Spleen (tissue), 11 donors: ENCODE results near the gene MGMT. TPM values are rescaled to one million over a fixed set of nuclear protein-coding genes. Genes with fewer than 3 reads are reported as not detected.
A peak's percentile ranks its signal among the peaks of the same experiment; 100 is the strongest.

Source experiments
- DNase-seq: peaks from one replicate; pipeline ENCODE4 v3.0.0-alpha.2; 2020
- H3K27ac ChIP-seq, 8 donors: fragments of 200-600 bp; sonication (generic) in 7 of 8; 1 replicate in 4 of 8; 2 replicates in 4 of 8; pipeline versions ENCODE4 v1.5.0 to v1.8.0; 2016 to 2021; ENCODE audit warnings: inconsistent platforms in 4 of 8, mild to moderate bottlenecking in 4 of 8, moderate library complexity in 1 of 8
- H3K27me3 ChIP-seq, 7 donors: fragments of 200-600 bp; sonication (generic) in 6 of 7; replicated peaks in 1 of 7; 1 replicate in 4 of 7; 2 replicates in 3 of 7; pipeline versions ENCODE4 v1.5.0 to v1.8.0; 2016 to 2021; ENCODE audit warnings: inconsistent platforms in 3 of 7, mild to moderate bottlenecking in 1 of 7
- H3K36me3 ChIP-seq, 6 donors: fragments of 200-600 bp; sonication (generic) in 5 of 6; 1 replicate in 4 of 6; 2 replicates in 2 of 6; pipeline versions ENCODE4 v1.5.0 to v1.8.0; 2016 to 2021; ENCODE audit warnings: inconsistent platforms in 2 of 6
- H3K4me1 ChIP-seq, 6 donors: fragments of 200-600 bp; sonication (generic) in 5 of 6; 1 replicate in 3 of 6; 2 replicates in 3 of 6; pipeline versions ENCODE4 v1.5.0 to v1.8.0; 2016 to 2021; ENCODE audit warnings: inconsistent platforms in 3 of 6
- H3K4me3 ChIP-seq, 8 donors: fragments of 200-600 bp; sonication (generic) in 7 of 8; 1 replicate in 4 of 8; 2 replicates in 4 of 8; pipeline versions ENCODE4 v1.5.0 to v1.8.0; 2016 to 2021; ENCODE audit warnings: inconsistent platforms in 4 of 8, mild to moderate bottlenecking in 4 of 8, moderate library complexity in 2 of 8
- H3K9me3 ChIP-seq, 8 donors: fragments of 200-600 bp; sonication (generic) in 7 of 8; 1 replicate in 4 of 8; 2 replicates in 4 of 8; pipeline versions ENCODE4 v1.5.0 to v1.8.0; 2016 to 2021; ENCODE audit warnings: inconsistent platforms in 4 of 8
- POLR2A ChIP-seq, 3 donors: fragments of 450-650 bp; IDR thresholded peaks; one replicate each; pipeline ENCODE4 v1.5.1; 2017; ENCODE audit warnings: antibody characterized with exemption in 3 of 3, mild to moderate bottlenecking in 1 of 3
- POLR2AphosphoS5 ChIP-seq, 3 donors: sonication (generic); formaldehyde crosslinking; IDR thresholded peaks; one replicate each; pipeline ENCODE4 v1.5.1; 2017; ENCODE audit warnings: antibody characterized with exemption in 3 of 3
- WGBS, 5 donors: extraction: QIAGEN DNeasy Blood & Tissue Kit in 3 of 5; methylation state at CpG; one replicate each; pipeline versions ENCODE4 v1.1.5 to v1.1.7; 2013 to 2018; 5-methylcytosine and 5-hydroxymethylcytosine counted together
- intact Hi-C: fragments of 100-400 bp; cut with DNase I; formaldehyde crosslinking; loops from one replicate; pipeline ENCODE4 v1.15.0; 2023; ENCODE audit warnings: low total_unique reads
- polyA plus RNA-seq, 3 donors: library from polyadenylated mRNA; stranded (reverse); fragments of 200-250 nt; gene quantifications; one replicate each; pipeline ENCODE4 v1.2.1, GENCODE V29; 2013
- total RNA-seq, 7 donors: library from RNA; depleted of rRNA in 3 of 7; stranded (reverse); fragments of >200 nt in 3 of 7; fragmentation: NEBNext Ultra II Directional in 4 of 7; extraction: Animal tissue kit (Norgen Biotek cat#: 25700) in 4 of 7; gene quantifications; one replicate each; pipeline versions ENCODE4 v1.1.0 to v1.2.1, GENCODE V29; 2016 to 2021
- TF ChIP-seq, protein P1 (sequence below), 11 experiments: fragments of 200-600 bp in 7 of 11; fragments of 450-650 bp in 4 of 11; sonication (generic) in 4 of 11; IDR thresholded peaks in 8 of 11; conservative IDR thresholded peaks in 3 of 11; 1 replicate in 7 of 11; 2 replicates in 4 of 11; pipeline versions ENCODE4 v1.4.0 to v1.8.0; 2016 to 2021; ENCODE audit warnings: antibody characterized with exemption in 11 of 11, inconsistent platforms in 4 of 11, mild to moderate bottlenecking in 1 of 11
- donor health status: healthy with polysubstance abuse.
- donor health status: DM: no; HTN: no; CAD: no; lungs with moderate emphysema.
- donor health status: DM: no; HTN: no; CAD: no.
- donor health status: Bipolar disorder and iron deficiency.
- donor health status: healthy.
- donor health status: DM: no; HTN: no; CAD: no.
- donor health status: DM: yes; HTN: yes; CAD: no.

MGMT gene
- total and polyA plus RNA-seq, 10 donors: 14.3 to 33.4 (median 21.7) TPM

DNA sequence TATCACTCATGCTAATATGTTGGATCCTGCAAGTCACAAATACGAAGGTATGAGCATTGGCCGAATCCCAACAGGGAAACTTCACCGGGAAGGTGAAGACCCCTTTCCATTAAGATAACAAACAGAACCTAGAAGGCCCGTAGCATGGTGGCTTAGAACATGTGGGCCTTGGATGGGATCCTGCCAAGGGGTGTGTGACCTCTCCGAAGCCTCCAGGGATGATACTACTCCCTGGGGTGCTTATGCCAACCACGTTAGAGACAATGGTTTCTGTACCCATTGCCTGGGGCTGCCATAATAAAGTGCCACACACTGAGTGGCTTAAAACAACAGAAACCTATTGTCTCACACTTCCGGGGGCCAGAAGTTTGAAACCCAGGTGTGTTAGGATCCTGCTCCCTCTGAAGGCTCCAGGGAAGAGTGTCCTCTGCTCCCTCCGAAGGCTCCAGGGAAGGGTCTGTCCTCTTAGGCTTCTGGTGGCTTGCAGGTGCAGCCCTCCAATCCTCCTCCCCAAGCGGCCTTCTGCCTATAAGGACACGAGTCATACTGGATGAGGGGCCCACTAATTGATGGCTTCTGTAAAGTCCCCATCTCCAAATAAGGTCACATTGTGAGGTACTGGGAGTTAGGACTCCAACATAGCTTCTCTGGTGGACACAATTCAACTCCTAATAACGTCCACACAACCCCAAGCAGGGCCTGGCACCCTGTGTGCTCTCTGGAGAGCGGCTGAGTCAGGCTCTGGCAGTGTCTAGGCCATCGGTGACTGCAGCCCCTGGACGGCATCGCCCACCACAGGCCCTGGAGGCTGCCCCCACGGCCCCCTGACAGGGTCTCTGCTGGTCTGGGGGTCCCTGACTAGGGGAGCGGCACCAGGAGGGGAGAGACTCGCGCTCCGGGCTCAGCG, 992 bp upstream of the MGMT start:
- H3K36me3 ChIP-seq: peaks cover 0 to 8% (median 0%) of the 10 kb centered on the region in 6 donors
- peak overlapping the region; percentile 22 to 82 (median 76) for H3K4me3 ChIP-seq
- no peaks in the 10 kb centered on the region for H3K9me3 ChIP-seq
- H3K27me3 ChIP-seq: no peaks in the 10 kb centered on the region
- peaks cover 8 to 35% (median 18%) of the 10 kb centered on the region in 6 donors for H3K4me1 ChIP-seq
- TF ChIP-seq, protein P1, sequence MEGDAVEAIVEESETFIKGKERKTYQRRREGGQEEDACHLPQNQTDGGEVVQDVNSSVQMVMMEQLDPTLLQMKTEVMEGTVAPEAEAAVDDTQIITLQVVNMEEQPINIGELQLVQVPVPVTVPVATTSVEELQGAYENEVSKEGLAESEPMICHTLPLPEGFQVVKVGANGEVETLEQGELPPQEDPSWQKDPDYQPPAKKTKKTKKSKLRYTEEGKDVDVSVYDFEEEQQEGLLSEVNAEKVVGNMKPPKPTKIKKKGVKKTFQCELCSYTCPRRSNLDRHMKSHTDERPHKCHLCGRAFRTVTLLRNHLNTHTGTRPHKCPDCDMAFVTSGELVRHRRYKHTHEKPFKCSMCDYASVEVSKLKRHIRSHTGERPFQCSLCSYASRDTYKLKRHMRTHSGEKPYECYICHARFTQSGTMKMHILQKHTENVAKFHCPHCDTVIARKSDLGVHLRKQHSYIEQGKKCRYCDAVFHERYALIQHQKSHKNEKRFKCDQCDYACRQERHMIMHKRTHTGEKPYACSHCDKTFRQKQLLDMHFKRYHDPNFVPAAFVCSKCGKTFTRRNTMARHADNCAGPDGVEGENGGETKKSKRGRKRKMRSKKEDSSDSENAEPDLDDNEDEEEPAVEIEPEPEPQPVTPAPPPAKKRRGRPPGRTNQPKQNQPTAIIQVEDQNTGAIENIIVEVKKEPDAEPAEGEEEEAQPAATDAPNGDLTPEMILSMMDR (IDR thresholded peaks at IDR 0.05 in 8 of 11, conservative IDR thresholded peaks at IDR 0.05 in 3 of 11): no peak
- no peak for TF ChIP-seq POLR2A (IDR thresholded peaks at IDR 0.05)
- no peak for TF ChIP-seq POLR2AphosphoS5 (IDR thresholded peaks at IDR 0.05)
- H3K27ac ChIP-seq: peak overlapping the region; percentile 73 to 90 (median 82)
- peak; percentile 78 for DNase-seq
- 84 to 95% (median 92%) methylated on average over 10 to 21 of the region's 21 CpGs for WGBS, 5 donors
- intact Hi-C loops: no loop called here

DNA sequence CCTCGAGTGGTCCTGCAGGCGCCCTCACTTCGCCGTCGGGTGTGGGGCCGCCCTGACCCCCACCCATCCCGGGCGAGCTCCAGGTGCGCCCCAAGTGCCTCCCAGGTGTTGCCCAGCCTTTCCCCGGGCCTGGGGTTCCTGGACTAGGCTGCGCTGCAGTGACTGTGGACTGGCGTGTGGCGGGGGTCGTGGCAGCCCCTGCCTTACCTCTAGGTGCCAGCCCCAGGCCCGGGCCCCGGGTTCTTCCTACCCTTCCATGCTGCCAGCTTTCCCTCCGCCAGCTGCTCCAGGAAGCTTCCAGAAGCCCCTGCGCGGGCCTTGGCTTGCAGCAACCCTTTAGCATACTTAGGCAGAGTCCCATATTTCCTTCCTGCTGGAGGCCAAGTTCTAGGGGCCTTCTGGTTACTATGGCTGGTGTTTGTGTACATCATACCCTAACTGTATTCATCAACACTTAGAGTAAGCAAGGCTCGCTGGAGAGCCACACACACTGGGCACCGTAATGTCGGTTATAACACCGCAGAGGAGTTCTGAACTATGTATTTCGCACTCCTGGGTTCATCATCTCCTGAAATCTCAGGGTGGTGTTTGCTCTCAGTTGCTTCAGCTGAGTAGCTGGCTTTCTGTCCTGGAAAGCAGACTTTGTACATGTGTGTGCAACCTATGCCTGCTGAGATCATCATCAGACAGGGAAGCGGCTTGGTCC, 471 bp downstream of the MGMT start:
- H3K9me3 ChIP-seq: no peaks in the 10 kb centered on the region
- H3K27me3 ChIP-seq: no peaks in the 10 kb centered on the region
- 25 to 33% (median 28%) methylated on average over 18 to 25 of the region's 25 CpGs for WGBS, 5 donors
- DNase-seq: no peak
- no peak for TF ChIP-seq POLR2A (IDR thresholded peaks at IDR 0.05)
- TF ChIP-seq POLR2AphosphoS5 (IDR thresholded peaks at IDR 0.05): no peak
- TF ChIP-seq, protein P1 (IDR thresholded peaks at IDR 0.05 in 8 of 11, conservative IDR thresholded peaks at IDR 0.05 in 3 of 11): no peak
- intact Hi-C loops: no loop called here
- peak overlapping the region; percentile 74 to 90 (median 85) for H3K27ac ChIP-seq
- H3K36me3 ChIP-seq: peaks cover 0 to 19% (median 2%) of the 10 kb centered on the region in 6 donors
- peaks cover 8 to 35% (median 19%) of the 10 kb centered on the region in 6 donors for H3K4me1 ChIP-seq
- H3K4me3 ChIP-seq: peak overlapping the region; percentile 64 to 82 (median 76)

DNA sequence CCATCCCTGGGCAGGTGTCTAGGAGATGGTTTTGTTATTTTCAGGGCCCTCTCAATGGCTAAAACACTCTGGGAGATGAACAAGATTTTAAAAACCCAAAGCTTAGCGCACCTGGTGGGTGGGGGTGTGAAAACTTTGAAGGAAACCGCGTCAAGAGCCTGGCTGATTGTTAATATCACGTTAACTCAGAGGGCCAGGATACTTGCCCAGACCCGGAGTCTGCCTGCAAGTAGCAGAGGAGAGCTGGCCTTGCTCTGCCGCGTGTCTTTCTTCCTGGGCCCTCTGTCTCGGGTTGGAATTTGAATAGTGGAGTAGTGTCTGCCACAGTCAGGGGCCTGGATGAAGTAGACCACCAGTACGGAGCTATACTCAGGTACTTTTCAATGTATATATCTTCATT, 1.1 kb downstream of the MGMT start:
- peaks cover 8 to 41% (median 22%) of the 10 kb centered on the region in 6 donors for H3K4me1 ChIP-seq
- H3K4me3 ChIP-seq: peak overlapping the region in 1 of 8 donors; percentile 80
- peak; percentile 64 for DNase-seq
- WGBS, 5 donors: 92 to 98% (median 95%) methylated on average over 6 to 9 of the region's 9 CpGs
- no peaks in the 10 kb centered on the region for H3K27me3 ChIP-seq
- no peaks in the 10 kb centered on the region for H3K9me3 ChIP-seq
- TF ChIP-seq POLR2A (IDR thresholded peaks at IDR 0.05): no peak
- TF ChIP-seq, protein P1 (IDR thresholded peaks at IDR 0.05 in 8 of 11, conservative IDR thresholded peaks at IDR 0.05 in 3 of 11): no peak
- TF ChIP-seq POLR2AphosphoS5 (IDR thresholded peaks at IDR 0.05): no peak
- intact Hi-C loops: no loop called here
- peak overlapping the region in 1 of 8 donors; percentile 88 for H3K27ac ChIP-seq
- peaks cover 0 to 23% (median 2%) of the 10 kb centered on the region in 6 donors for H3K36me3 ChIP-seq
